Measurements from ENCODE around the gene NFU1.

DNA sequence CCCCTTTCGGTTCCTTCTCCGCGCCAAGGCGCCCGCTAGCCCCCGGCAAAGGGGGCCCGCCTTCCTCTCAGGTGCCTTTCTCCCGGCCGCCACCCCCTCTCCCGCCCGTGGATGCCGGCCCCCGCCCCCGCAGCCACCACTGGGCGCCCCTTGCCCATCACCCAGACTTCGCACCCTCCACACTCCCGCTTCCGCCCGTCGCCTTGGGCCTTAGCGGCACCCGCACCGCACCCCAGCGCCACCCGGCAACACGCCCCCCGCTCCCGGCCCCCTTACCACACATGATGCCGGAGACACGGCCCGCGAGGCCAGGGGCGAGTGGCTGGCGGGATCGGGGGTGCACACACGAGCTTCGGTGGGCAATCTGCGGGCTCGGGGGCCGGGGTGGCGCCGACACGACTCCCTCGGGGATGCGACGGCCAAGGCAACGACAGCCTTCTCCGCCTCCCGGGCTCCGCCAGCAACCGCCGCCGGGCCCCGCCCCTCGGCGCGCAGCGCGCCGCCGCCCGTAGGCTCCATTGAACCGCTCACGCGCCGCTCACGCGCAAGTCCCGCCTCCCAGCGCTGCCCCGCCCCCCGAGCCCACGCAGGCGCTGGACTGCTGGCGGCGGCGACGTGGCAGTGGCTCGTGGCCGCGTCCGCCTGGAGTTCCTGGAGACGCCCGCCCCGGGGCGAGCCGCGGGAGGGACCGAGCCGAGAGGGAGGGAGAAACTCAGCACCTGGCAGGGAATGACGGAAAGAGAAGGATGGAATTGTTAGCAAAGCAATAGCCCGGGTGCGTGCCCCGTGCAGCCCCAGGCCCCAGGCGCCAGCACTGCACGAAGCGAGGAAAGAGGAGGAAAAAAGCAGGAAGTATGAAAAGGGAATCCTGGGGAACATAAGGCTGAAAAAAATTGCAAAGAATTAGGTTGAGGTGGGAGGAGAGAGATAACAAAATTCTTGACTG is 50.2 kb downstream of the NFU1 start, which contains the start of gene GFPT1:
- TF ChIP-seq EZH2 (IDR thresholded peaks at IDR 0.05; ENCODE audit: insufficient read depth, poor library complexity, severe bottlenecking) (no peak), EZH2phosphoT487 (IDR thresholded peaks at IDR 0.05; ENCODE audit: insufficient read depth, low read depth) (no peak)

Measured in GM23248 (cell line).